ENCODE measurements around the gene SMIM35.
"Not testable (repeated sequence)": the region's sequence is repeated elsewhere in the genome, so short reads cannot be mapped to it uniquely, and the experiment has no call there.

SMIM35 gene

DNA sequence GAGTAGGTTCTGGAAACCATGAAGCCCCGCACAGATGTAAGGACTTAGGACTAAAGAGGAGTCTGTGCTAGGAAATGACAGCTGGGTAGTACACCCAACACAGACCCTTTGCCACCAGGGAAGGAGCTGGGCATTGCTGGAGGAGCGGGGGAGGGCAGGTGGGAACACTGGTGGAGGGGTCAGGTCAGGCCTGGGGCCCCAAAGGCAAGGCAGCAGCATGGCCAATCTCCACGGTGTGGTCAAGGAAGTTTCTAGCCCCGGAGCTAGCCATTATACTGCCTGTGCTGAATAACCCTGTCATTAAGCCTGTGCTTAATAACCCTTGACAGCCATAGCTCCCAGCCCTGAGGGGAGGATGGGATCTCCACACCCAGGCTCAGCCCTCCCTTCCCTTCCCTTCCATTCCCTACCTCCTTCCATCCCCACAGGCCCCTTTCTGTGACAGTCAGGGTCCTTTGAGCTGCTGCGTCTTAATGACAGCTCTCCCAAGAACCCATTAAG, 7.8 kb downstream of the SMIM35 start:
- DNase-seq = no peak

DNA sequence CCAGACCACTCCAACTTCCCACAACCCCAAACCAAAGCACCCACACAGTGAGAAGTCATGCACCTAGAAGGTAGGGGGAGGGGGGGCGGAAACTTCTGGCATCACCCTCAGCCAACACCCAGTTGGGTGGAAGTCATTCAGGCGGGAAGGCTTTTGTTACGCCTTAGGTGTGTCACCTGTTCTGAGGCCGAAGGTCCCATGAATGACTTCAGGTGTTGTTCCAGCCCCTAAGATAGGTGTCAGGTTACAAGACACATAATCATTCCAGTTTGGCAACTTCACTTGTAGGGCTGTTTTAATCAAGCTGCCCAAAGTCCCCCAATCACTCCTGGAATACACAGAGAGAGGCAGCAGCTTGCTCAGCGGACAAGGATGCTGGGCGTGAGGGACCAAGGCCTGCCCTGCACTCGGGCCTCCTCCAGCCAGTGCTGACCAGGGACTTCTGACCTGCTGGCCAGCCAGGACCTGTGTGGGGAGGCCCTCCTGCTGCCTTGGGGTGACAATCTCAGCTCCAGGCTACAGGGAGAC, 9.9 kb downstream of the SMIM35 start, which contains the start of gene TMPRSS4:
TSS of gene TMPRSS4 (plus strand) at position 325 of the 528 bp plus-strand sequence. CDS start 225 bp downstream, outside the sequence.
- DNase-seq = no peak

DNA sequence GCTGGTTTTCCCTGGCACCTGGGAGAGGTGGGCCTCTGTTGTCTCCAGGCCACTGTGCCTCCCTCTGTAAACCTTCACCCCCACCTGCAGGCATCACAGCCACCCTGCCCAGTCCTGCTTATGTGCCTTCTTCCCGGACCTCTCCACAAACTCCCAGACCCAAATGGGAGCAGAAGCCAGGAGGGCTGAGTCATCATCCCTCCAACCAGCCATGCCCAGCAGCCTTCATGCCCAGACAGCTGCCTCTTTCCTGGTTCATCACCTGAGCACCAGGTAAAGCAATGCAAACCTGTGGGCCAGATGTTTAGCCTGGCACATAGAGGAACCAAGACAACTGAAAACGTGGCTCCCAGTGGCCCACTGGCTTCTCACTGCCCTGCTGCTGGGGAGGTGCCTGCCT, 12.0 kb downstream of the SMIM35 start:
- no peak for DNase-seq

DNA sequence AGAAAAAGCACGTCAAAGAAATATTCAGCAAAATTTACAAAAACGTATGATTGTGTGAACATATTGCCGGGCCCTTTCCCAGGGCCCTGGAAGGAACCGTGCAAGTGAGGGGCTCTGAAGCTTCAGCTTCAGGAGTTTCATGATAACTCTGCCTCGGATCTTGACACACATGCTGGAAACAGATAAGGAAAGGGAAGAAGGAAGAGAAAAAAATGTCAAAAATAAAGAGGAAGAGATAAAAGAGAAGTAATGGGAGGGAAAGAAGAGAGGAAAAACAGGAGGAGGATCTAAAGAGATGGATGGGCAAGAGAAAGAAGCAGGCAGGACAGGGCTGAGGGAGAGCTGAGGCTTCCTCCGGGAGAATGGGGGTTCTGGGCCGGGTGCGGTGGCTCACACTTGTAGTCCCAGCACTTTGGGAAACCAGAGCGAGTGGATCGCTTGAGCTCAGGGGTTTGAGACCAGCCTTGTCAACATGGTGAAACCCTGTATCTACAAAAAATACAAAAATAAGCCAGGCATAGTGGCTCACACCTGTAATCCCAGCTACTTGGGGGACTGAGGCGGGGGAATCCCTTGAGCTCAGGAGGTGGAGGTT, 12.6 kb downstream of the SMIM35 start:
- no peak for DNase-seq

DNA sequence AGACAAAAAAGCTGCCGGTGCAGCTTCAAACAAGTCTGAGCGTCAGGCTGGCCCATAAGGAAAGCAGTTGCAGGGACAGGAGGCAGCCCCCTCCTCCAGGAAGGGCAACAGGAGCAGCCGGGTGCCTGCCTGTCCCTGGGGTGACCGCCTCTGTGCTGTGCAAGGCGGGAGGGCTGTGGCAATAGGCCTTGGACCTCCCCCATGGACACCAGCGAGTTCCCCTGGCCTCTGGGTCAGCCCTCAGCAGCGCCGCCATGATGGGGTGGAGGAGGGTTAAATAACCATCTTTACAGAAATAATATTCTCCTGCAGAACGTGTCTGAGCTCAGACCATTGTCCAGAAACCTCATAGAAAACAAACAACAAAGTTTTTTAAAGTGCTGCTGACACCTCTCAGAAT, 13.2 kb downstream of the SMIM35 start:
- DNase-seq = no peak

DNA sequence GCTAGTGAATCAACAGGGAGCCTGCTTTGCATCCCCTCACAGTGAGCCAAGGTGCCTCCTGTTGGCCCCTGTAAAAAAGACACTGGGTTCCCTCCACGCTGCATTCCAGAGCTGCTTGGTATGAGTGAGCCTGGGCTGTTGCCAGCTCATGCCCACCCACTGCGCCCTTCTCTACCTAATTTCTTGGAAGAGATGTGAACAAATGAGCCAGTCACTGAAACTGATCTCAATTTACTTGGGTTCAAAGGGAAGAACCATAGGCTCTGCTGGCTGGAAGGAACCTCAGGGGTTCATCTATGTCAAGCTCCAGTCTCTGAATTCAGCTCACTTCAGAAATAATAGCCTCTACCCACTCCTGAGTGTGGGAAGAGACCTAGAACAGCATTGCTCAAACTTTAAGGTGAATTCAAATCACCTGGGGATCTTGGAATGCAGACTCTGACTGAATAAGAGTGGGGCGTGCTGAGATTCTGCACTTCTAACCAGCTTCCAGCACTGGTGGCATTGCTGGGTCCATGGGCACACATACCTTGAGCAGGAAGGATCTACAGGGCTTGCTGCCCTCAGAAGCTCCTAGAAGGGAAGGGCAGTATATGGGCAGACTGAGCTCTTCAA, 15.2 kb downstream of the SMIM35 start:
- no peak for DNase-seq

DNA sequence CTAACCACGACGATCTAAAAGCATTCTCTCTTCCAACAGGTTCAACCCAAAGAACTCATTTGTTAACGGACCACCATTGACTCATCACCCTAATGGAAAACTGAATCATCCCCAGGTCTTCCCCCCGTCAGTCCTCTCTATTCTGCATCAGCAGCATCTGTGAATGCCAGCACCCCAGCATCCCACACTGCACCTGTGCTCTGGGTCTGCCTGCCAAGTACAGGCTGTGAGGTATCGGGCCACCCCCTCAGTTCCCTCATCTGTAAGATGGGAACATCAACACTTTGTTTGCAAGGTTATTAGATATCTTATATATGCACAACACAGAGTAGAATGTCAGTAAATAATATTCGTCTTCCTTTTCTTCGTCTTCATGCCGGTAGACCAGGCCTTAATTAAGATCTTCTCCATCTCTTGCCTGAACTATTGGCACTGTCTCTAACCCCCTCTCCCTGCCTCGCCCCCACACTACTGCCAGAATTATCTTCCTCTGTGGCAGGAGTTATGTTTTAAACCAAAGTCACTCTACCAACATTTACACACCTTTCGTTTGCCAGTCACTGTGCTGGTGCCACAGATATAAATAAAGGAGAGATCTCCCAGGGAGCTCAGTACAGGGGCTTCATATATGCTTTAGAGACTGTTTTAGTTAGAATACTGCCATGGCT, 17.7 kb downstream of the SMIM35 start:
- no peak for DNase-seq

DNA sequence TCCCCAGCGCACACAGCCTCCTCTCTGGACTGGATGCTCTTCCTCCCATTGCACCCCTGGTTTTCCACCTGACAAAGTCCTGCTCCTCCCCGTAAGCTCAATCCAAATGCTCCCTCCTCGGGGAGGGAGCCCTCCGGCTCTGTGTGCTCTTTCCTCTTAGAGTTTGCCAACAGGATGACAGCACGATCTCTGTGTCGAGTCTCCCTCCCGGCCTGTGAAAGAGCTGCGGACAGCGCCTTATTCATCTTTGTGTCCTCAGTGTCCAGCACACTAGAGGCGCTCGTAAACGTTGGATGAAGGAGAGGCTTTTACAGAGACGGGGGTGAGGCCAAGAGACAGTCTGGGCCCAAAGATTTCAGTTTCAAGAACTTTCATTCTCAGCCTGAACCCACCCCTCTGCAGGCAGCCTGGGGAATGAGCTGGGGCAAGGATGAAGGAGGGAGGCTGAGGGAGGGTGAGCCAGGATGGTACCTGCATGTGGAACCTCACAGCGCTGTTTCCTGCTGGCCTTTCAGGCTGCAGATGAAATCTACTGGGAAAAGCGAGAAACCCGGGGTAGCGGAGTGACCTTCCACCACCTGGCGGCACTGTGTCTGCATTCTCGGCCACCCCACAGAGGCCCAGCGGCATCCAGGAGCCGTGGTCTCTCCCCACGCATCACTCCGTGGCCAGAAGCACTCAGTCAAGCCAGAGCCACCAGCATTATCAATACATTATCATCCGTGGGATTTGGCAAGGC, 18.4 kb downstream of the SMIM35 start:
- DNase-seq = no peak

DNA sequence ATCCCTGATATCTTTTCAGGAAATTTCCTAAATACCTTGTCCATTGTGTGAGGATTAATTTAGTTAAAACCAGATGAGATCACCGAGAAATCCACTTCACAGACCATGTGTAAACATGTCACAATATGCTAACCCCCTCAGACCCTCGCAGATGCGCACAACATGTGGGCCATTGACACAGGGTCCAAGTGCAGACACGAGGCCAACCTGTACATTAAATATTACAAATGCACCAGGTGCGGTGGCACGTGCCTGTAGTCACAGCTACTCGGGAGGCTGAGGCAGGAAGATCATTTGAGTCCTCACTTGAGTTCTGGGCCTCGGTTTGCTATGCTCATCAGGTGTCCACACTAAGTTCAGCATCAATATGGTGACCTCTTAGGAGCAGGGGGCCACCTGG, 19.8 kb downstream of the SMIM35 start:
- no peak for DNase-seq

DNA sequence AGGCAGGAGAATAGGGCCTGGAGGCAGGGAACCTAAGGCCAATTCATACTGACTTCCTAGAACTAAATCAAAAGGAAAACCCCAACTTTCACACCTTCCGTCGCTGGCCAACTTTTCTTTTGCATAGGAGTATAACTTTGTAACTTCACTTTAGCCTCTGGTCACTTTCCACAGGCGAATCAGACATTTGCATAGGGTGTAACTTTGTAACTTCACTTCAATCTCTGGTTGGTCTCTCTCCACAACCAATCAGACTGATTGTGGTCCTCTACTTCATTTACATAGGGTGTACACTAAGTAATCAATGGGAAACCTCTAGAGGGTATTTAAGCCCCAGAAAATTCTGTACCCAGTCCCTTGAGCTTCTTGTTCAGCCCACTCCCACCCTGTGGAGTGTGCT, 21.4 kb downstream of the SMIM35 start:
- DNase-seq = no peak

DNA sequence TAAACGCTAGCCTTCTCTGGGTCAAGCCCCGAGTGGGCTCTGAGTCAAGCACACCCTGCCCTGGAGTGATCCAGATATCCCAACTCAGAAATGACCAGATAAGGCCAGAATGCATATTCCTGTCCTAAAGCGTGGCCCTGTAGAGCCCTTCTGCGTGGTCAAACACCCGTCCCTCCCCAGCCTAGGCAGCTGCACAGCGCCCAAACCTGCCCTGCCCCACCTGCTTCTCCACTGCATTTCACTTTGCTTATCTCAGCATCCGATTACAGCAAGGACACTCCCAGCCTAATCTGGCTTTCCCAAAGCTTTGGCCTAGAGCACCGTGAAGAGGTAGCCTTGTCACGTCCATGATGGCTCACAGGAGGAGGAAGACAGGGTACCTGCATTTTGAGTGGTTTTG, 21.8 kb downstream of the SMIM35 start:
- no peak for DNase-seq

DNA sequence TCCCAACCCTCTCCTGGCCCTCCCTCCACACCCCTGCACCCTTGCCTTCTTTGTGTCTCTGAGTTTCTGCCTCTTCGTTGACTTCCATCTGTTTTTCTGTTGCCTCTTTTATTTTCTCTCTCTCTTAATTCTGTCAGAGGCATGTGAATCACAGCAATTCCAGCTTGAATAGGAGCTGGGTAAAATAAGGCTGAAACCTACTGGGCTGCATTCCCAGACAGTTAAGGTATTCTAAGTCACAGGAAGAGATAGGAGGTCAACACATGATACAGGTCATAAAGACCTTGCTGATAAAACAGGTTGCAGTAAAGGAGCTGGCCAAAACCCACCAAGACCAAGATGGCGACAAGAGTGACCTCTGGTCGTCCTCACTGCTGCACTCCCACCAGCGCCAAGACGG, 24.1 kb downstream of the SMIM35 start:
- DNase-seq = not testable (repeated sequence)

DNA sequence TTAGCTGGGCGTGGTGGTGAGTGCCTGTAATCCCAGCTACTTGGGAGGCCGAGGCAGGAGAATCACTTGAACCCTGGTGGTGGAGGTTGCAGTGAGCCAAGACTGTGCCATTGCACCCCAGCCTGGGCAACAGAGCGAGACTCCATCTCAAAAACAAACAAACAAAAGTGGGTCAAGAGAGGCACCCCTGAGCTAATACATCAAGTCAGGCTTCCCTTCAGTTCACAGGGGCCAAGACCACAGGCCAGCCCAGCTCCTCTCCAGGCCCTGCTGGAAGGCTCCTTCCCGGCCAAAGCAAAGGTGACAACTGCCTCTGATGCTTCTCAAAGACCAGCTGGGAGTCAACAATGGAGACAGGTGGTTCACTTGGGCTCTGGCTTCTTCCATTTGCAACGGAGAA, 24.6 kb downstream of the SMIM35 start:
- DNase-seq = not testable (repeated sequence)

DNA sequence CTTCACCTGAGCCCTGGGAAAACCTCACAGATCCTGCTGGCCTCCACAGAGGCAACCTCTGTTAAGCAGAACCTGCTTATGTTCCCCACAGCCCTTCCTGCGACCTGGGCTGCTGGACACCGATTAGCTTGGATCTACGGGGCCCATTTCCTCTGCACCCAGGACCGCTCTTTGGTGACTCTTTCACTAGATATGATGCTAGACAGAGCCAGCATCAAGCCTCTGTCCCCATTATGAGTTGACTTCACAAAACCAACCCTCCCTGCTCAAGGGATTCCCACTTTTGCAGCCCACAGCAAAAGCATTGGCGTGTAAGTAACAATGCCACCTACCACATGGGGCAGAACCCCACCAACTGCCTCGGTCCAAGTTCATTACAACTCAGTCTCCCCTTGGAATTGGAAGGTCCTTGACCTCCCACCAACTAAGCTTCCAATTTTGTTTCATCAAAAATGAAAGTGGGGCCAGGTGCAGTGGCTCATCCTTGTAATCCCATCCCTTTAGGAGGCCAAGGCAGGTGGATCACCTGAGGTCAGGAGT, 25.1 kb downstream of the SMIM35 start:
- DNase-seq = no peak

DNA sequence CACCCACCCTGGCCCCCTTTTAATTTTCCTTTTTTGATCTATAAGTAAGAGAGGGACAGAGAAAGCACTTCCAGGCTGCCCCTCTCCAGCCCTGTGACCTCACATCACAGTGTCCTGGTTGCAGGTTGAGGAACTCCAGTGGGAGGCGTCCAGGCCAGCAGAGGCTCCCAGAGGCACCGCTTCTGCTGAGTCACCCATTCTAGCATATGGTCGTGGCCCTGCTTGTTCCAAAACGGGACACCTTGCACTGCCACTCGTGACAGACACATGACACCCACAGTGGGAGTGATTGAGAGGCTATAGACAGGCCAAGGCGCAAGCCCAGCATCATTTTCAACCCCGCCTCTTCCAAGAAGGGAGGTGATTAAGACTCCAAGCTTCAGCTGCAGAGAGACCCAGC, 25.9 kb downstream of the SMIM35 start:
- no peak for DNase-seq

DNA sequence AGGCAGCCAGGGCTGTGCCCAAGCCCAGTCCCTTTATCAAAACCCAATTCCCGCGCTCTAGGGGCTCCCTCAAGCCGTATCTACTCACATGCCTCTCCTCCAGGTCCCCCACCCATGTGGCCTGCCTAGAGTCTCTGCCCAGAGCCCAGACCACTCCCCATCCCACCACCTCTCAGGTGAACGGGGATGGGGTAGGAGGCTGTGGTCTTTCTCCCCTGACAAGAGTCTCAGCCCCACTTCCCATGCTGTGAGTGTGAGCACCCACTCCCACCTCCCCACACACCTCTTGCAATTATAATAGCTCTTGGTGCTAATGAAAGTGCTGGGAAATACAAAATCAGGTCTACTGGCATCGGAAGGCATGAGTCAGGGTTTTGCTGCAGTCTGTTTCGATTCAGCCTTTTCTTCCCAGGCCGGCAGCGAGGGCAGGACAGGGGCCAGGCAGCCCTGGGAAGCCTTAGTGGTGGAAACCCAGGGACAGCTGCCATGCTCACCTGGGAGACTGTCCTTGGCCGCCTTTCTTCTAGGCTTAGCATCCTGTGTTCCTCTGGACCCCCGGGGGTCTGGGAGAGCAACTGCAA, 26.6 kb downstream of the SMIM35 start:
- no peak for DNase-seq

DNA sequence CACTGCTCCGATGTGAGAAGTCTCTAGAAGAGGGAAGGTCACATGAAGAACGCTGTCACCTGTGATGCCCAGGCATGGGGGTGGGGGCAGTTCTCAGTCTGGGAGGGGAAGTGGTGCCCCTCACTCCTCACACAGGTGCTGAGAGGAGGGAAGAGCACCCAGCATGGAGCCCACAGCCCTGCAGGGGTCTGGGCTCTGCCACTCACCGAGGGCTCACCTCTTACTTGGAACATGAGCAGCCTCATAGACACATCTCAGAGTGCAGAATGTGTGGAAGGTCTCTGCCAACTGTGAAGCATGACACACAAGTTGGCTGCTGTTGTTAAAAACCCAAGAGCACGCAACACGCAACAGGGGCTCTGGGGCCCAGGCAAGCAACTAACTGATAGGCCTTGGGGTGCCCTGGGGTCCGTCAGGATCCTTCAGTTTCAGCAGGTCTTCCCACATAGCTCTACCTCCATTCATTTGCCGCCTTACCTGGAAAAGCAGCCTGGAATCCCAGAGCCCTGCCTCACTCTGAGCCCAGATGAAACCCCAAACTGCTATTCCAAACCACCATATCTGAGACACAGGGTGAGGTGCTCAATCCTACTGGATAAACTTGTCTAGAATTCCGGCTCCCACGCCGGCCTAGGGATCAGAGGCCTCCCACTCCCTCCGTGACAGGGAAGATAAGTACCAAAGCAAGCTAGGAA, 27.4 kb downstream of the SMIM35 start:
- no peak for DNase-seq

DNA sequence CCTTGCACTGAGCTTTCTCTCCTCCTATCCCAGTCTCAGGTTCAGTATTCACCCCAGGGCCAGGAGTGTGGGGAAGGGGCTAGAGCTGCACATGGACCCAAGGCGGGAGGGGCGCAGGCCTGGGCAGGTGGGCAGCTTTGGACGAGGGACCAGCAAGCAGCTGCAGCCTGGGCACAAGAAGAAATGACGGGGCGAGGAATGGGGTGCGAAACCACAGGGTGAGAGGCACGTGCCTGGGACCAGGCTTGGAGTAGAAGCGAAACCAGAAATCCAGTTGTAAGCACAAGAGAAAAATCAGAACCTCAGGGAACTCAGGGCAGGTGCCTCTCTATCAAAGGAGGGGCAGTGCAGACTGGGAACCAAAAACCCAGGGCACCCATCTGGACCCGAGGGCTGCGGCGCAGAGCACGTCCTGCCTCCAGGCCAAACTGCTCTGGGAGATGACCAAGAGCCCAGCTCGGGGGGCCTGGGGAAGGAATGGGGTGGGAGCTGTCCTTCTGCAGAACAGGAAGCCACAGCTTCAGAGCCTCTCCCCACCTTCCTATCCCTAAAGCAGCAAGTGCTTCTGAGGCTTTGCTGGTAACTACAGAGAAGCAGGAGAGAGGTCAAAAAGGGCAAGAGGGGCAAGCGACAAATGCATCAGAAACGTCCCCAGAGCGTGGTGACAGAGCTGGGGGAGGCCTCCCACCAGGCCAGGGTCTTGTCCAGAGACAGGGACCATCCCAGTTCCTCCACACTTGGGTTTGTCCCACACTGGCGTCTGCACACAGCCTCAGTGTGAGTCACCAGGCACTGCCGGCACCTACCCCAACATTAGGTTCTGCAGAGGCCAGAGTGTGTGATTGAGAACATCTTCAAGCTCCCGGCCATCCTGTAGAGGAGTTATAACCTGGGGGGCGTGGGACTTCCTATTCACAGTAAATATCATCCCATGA, 28.2 kb downstream of the SMIM35 start:
- DNase-seq = no peak

DNA sequence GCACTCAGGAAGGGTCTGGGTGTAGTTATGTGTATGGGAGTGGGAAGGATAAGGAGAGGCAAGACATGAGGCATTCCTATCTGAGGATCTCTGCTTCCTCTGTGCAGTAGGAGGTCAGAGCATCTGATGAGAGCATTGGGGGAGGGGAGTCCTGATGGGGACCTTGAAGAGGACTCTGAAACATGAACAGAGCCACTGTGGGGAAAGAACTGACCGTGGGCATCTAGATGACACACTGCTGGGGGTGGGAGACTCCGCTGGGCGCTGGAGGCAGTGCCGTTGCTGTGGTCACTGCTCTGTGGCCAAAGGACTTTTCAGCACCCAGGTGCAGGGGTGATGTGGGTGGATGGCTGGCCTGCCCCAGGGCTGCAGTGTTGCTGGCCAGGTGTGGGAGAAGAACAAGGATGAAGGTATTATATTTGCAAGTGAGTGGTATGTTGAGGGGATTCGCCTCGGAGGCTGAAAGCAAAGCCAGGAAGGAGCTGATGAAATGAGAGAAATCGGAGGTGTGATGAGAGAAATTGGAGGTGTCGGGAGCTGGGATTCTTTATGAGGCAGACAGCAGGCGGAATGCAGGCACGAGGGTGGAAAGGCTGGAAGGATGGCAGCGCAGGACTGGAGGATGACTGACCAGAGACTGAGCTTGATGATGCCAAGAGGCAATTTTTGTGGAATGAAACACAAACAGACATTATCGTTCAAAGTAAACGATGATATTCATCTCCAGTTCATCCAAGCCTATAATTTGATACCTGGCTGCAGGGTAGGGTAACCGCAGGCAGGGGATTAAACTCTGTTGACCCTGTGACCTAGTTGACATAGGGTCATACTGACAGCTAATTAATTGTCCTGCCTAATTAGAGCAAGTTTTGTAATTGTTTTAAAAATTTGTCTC, 29.3 kb downstream of the SMIM35 start:
- no peak for DNase-seq

DNA sequence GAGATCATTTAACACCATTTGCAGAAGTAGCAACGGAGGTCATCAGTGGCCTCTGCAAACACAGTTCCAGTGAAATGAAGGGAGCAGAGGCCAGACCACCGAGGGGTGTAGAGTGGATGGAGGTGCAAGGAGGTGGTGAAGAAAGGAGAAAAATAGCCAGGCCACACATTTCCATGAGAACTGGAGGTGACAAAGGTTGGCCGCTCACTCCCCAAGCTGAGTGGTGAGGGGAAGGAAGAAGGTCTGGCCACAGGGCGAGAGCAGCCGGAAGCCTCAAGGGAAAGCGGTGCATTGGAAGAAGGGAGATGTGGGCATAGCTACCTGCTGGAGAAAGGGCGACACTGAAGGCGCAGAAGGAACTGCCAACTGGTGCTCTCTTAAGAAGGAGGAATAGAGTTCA, 30.0 kb downstream of the SMIM35 start:
- DNase-seq = no peak
